ENCODE results near the gene SETD1B. TPM values are rescaled to one million over a fixed set of nuclear protein-coding genes. Genes with fewer than 3 reads are reported as not detected.

The SETD1B gene
- polyA plus RNA-seq, 1 donor from 2014 or later = 2.6 TPM

- peak overlapping the region; percentile 81 for H3K4me3 ChIP-seq (ENCODE audit: low read length)
- H3K79me2 ChIP-seq (replicated peaks; ENCODE audit: insufficient read depth, low read length) = peaks cover 77% of the 10 kb centered on the region
- no peaks in the 10 kb centered on the region for H3K36me3 ChIP-seq (ENCODE audit: insufficient read depth, low read length)
- H3F3A ChIP-seq (ENCODE audit: insufficient read depth, low read length, poor library complexity, severe bottlenecking) = no peaks in the 10 kb centered on the region
- H3K9me2 ChIP-seq (ENCODE audit: insufficient read depth, low read length) = no peaks in the 10 kb centered on the region
- peaks cover 35% of the 10 kb centered on the region for H4K20me1 ChIP-seq (ENCODE audit: insufficient read depth)
- H3K9me3 ChIP-seq (ENCODE audit: low read length) = no peaks in the 10 kb centered on the region
- no peak overlapping the region for H2AFZ ChIP-seq (ENCODE audit: low read depth, low read length)
- H3K27ac ChIP-seq (ENCODE audit: low read length) = no peak overlapping the region
- H3K4me2 ChIP-seq (ENCODE audit: low read length) = peak overlapping the region; percentile 96
- peak overlapping the region; percentile 61 for H3K9ac ChIP-seq (ENCODE audit: low read length)
- peak; percentile 24 for TF ChIP-seq MXI1 (conservative IDR thresholded peaks at IDR 0.05; ENCODE audit: poor library complexity, severe bottlenecking)
- TF ChIP-seq EP300 (conservative IDR thresholded peaks at IDR 0.05; ENCODE audit: poor library complexity, severe bottlenecking) = no peak
- no peak for TF ChIP-seq POLR2AphosphoS5 (IDR thresholded peaks at IDR 0.05)
- TF ChIP-seq EZH2 (IDR thresholded peaks at IDR 0.05; ENCODE audit: borderline replicate concordance, insufficient read depth, low read length, poor library complexity, severe bottlenecking) = no peak
- no peak for TF ChIP-seq TAF1 (IDR thresholded peaks at IDR 0.05; ENCODE audit: low read depth)
- TF ChIP-seq, protein P1, sequence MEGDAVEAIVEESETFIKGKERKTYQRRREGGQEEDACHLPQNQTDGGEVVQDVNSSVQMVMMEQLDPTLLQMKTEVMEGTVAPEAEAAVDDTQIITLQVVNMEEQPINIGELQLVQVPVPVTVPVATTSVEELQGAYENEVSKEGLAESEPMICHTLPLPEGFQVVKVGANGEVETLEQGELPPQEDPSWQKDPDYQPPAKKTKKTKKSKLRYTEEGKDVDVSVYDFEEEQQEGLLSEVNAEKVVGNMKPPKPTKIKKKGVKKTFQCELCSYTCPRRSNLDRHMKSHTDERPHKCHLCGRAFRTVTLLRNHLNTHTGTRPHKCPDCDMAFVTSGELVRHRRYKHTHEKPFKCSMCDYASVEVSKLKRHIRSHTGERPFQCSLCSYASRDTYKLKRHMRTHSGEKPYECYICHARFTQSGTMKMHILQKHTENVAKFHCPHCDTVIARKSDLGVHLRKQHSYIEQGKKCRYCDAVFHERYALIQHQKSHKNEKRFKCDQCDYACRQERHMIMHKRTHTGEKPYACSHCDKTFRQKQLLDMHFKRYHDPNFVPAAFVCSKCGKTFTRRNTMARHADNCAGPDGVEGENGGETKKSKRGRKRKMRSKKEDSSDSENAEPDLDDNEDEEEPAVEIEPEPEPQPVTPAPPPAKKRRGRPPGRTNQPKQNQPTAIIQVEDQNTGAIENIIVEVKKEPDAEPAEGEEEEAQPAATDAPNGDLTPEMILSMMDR (IDR thresholded peaks at IDR 0.05; ENCODE audit: poor library complexity, severe bottlenecking) = peak; percentile 92
- no peak for TF ChIP-seq REST (IDR thresholded peaks at IDR 0.05; ENCODE audit: borderline replicate concordance)
- TF ChIP-seq SMC3 (conservative IDR thresholded peaks at IDR 0.05; ENCODE audit: poor library complexity) = peak; percentile 79
- TF ChIP-seq RAD21 (conservative IDR thresholded peaks at IDR 0.05) = peak; percentile 78
- H3K27me3 ChIP-seq (ENCODE audit: insufficient read depth, low read depth, low read length) = no peaks in the 10 kb centered on the region
Observed at GRCh38 chr12:121811434-121812319, 7.9 kb downstream of the SETD1B start.

- no peak overlapping the region for H3K27ac ChIP-seq (ENCODE audit: low read length)
- peaks cover 70% of the 10 kb centered on the region for H3K79me2 ChIP-seq (replicated peaks; ENCODE audit: insufficient read depth, low read length)
- peaks cover 31% of the 10 kb centered on the region for H4K20me1 ChIP-seq (ENCODE audit: insufficient read depth)
- TF ChIP-seq EP300 (conservative IDR thresholded peaks at IDR 0.05; ENCODE audit: poor library complexity, severe bottlenecking) (no peak), TAF1 (IDR thresholded peaks at IDR 0.05; ENCODE audit: low read depth) (no peak), RAD21 (conservative IDR thresholded peaks at IDR 0.05) (no peak), MXI1 (conservative IDR thresholded peaks at IDR 0.05; ENCODE audit: poor library complexity, severe bottlenecking) (peak; percentile 27)
- TF ChIP-seq, protein P1 (IDR thresholded peaks at IDR 0.05; ENCODE audit: poor library complexity, severe bottlenecking) = peak; percentile 64
- no peaks in the 10 kb centered on the region for H3K27me3 ChIP-seq (ENCODE audit: insufficient read depth, low read depth, low read length)
- H3K9me2 ChIP-seq (ENCODE audit: insufficient read depth, low read length) = no peaks in the 10 kb centered on the region
- H3K36me3 ChIP-seq (ENCODE audit: insufficient read depth, low read length) = no peaks in the 10 kb centered on the region
- H2AFZ ChIP-seq (ENCODE audit: low read depth, low read length) = no peak overlapping the region
- peak overlapping the region; percentile 65 for H3K4me2 ChIP-seq (ENCODE audit: low read length)
- H3K9me3 ChIP-seq (ENCODE audit: low read length) = no peaks in the 10 kb centered on the region
- peak overlapping the region; percentile 81 for H3K4me3 ChIP-seq (ENCODE audit: low read length)
- peak overlapping the region; percentile 61 for H3K9ac ChIP-seq (ENCODE audit: low read length)
- H3F3A ChIP-seq (ENCODE audit: insufficient read depth, low read length, poor library complexity, severe bottlenecking) = no peaks in the 10 kb centered on the region
Observed at GRCh38 chr12:121812320-121812871, 8.6 kb downstream of the SETD1B start.

All from neural cell (in vitro differentiated cells).